Gastroesophageal sphincter (tissue), 3 donors: ENCODE data around the gene TMEM131.

ENCODE experiments used
- CTCF ChIP-seq, 4 experiments: fragments of 200-600 bp in 2 of 4; fragments of 450-650 bp in 2 of 4; sonication (generic) in 1 of 4; IDR thresholded peaks; one replicate each; pipeline ENCODE4 v1.5.1; 2017 to 2019; ENCODE audit warnings: antibody characterized with exemption in 4 of 4, mild to moderate bottlenecking in 2 of 4, moderate library complexity in 2 of 4
- POLR2AphosphoS5 ChIP-seq: sonication (generic); formaldehyde crosslinking; IDR thresholded peaks from one replicate; pipeline ENCODE4 v1.6.1; 2017; ENCODE audit warnings: antibody characterized with exemption

GRCh38 chr2:97918818-97919217, 76.9 kb downstream of the TMEM131 start:
- TF ChIP-seq CTCF (IDR thresholded peaks at IDR 0.05) (no peak), POLR2AphosphoS5 (no peak)
